ENCODE measurements around the gene CADPS.

Gene CADPS

GRCh38 chr3:62405135-62405534, 470.1 kb downstream of the CADPS start:
- no peak for DNase-seq

GRCh38 chr3:62404321-62404720, 470.9 kb downstream of the CADPS start:
- DNase-seq = no peak

- DNase-seq = no peak
Measured at GRCh38 chr3:62403765-62404164, 471.5 kb downstream of the CADPS start.

- DNase-seq = no peak
Measured at GRCh38 chr3:62392626-62393292, 482.5 kb downstream of the CADPS start.

- DNase-seq = no peak
Measured at GRCh38 chr3:62387251-62387650, 488.0 kb downstream of the CADPS start.

GRCh38 chr3:62379321-62379798, 495.9 kb downstream of the CADPS start:
- DNase-seq = no peak

GRCh38 chr3:62378921-62379320, 496.3 kb downstream of the CADPS start:
- DNase-seq = no peak

- DNase-seq = no peak
Measured at GRCh38 chr3:62378311-62378789, 496.9 kb downstream of the CADPS start.

- DNase-seq = no peak
Measured at GRCh38 chr3:62376906-62377877, 498.0 kb downstream of the CADPS start.

GRCh38 chr3:62376454-62376720, 498.8 kb downstream of the CADPS start:
- DNase-seq = no peak

GRCh38 chr3:62375655-62376453, 499.4 kb downstream of the CADPS start:
- no peak for DNase-seq

GRCh38 chr3:62374341-62375218, 500.6 kb downstream of the CADPS start:
- DNase-seq = no peak

- DNase-seq = no peak
Measured at GRCh38 chr3:62373714-62374333, 501.4 kb downstream of the CADPS start.

- no peak for DNase-seq
Measured at GRCh38 chr3:62373215-62373614, 502.0 kb downstream of the CADPS start, which contains the start of gene FEZF2. Gene FEZF2 (minus strand): TSS chr3:62373550. CDS start chr3:62372868, 682 bp downstream.

GRCh38 chr3:62372621-62373041, 502.6 kb downstream of the CADPS start:
- DNase-seq = no peak

- DNase-seq = no peak
Measured at GRCh38 chr3:62371720-62372591, 503.3 kb downstream of the CADPS start.

GRCh38 chr3:62370858-62371719, 504.1 kb downstream of the CADPS start:
- no peak for DNase-seq

- no peak for DNase-seq
Measured at GRCh38 chr3:62370112-62370857, 504.9 kb downstream of the CADPS start.

- no peak for DNase-seq
Measured at GRCh38 chr3:62369476-62369743, 505.8 kb downstream of the CADPS start.

All from HCEC 1CT (cell line).